ENCODE results near the gene PKN3.

The PKN3 gene

GRCh38 chr9:128657344-128657704, 45.0 kb upstream of the PKN3 start:
- TF ChIP-seq REST (IDR thresholded peaks at IDR 0.05; ENCODE audit: low read depth): no peak
- TF ChIP-seq CEBPB (IDR thresholded peaks at IDR 0.05): no peak
- no peak for TF ChIP-seq TCF12 (IDR thresholded peaks at IDR 0.05; ENCODE audit: low read depth)
- no peak for TF ChIP-seq TEAD4 (IDR thresholded peaks at IDR 0.05)
- TF ChIP-seq EGR1 (IDR thresholded peaks at IDR 0.05): no peak
- no peak for TF ChIP-seq NFIC (IDR thresholded peaks at IDR 0.05)
- no peak for TF ChIP-seq MAX (IDR thresholded peaks at IDR 0.05)
- TF ChIP-seq YY1 (IDR thresholded peaks at IDR 0.05; ENCODE audit: low read depth): no peak
- TF ChIP-seq RAD21 (IDR thresholded peaks at IDR 0.05; ENCODE audit: low read depth): no peak
- TF ChIP-seq ZBTB7A (IDR thresholded peaks at IDR 0.05; ENCODE audit: low read depth): no peak
- no peak for TF ChIP-seq FOXM1 (IDR thresholded peaks at IDR 0.05; ENCODE audit: borderline replicate concordance, low read depth)
- no peak for TF ChIP-seq TAF1 (IDR thresholded peaks at IDR 0.05; ENCODE audit: low read depth)
- TF ChIP-seq CREB1 (IDR thresholded peaks at IDR 0.05; ENCODE audit: low read depth): no peak
- no peak for TF ChIP-seq USF1 (IDR thresholded peaks at IDR 0.05)
- TF ChIP-seq EP300 (IDR thresholded peaks at IDR 0.05; ENCODE audit: borderline replicate concordance): no peak

GRCh38 chr9:128657796-128658195, 44.5 kb upstream of the PKN3 start:
- no peak for TF ChIP-seq TEAD4 (IDR thresholded peaks at IDR 0.05)
- no peak for TF ChIP-seq TAF1 (IDR thresholded peaks at IDR 0.05; ENCODE audit: low read depth)
- TF ChIP-seq FOXM1 (IDR thresholded peaks at IDR 0.05; ENCODE audit: borderline replicate concordance, low read depth): no peak
- TF ChIP-seq NFIC (IDR thresholded peaks at IDR 0.05): no peak
- no peak for TF ChIP-seq RAD21 (IDR thresholded peaks at IDR 0.05; ENCODE audit: low read depth)

- no peak for TF ChIP-seq EP300 (IDR thresholded peaks at IDR 0.05; ENCODE audit: borderline replicate concordance)
- no peak for TF ChIP-seq TCF12 (IDR thresholded peaks at IDR 0.05; ENCODE audit: low read depth)
- no peak for TF ChIP-seq MAX (IDR thresholded peaks at IDR 0.05)
- no peak for TF ChIP-seq FOXM1 (IDR thresholded peaks at IDR 0.05; ENCODE audit: borderline replicate concordance, low read depth)
- TF ChIP-seq NFIC (IDR thresholded peaks at IDR 0.05): no peak
- no peak for TF ChIP-seq RAD21 (IDR thresholded peaks at IDR 0.05; ENCODE audit: low read depth)
- TF ChIP-seq USF1 (IDR thresholded peaks at IDR 0.05): no peak
Measured at GRCh38 chr9:128669786-128670185, 32.5 kb upstream of the PKN3 start.

- TF ChIP-seq CEBPB (IDR thresholded peaks at IDR 0.05) (no peak), TAF1 (IDR thresholded peaks at IDR 0.05; ENCODE audit: low read depth) (no peak), REST (IDR thresholded peaks at IDR 0.05; ENCODE audit: low read depth) (no peak), NFIC (IDR thresholded peaks at IDR 0.05) (no peak), ZBTB7A (IDR thresholded peaks at IDR 0.05; ENCODE audit: low read depth) (no peak), YY1 (IDR thresholded peaks at IDR 0.05; ENCODE audit: low read depth) (no peak), FOXM1 (IDR thresholded peaks at IDR 0.05; ENCODE audit: borderline replicate concordance, low read depth) (no peak), TEAD4 (IDR thresholded peaks at IDR 0.05) (no peak), USF1 (IDR thresholded peaks at IDR 0.05) (no peak), EP300 (IDR thresholded peaks at IDR 0.05; ENCODE audit: borderline replicate concordance) (no peak), MAX (IDR thresholded peaks at IDR 0.05) (no peak), TCF12 (IDR thresholded peaks at IDR 0.05; ENCODE audit: low read depth) (no peak), CREB1 (IDR thresholded peaks at IDR 0.05; ENCODE audit: low read depth) (no peak), RAD21 (IDR thresholded peaks at IDR 0.05; ENCODE audit: low read depth) (no peak), EGR1 (IDR thresholded peaks at IDR 0.05) (no peak)
Measured at GRCh38 chr9:128675382-128675781, 26.9 kb upstream of the PKN3 start.

GRCh38 chr9:128677794-128678193, 24.5 kb upstream of the PKN3 start:
- TF ChIP-seq EGR1 (IDR thresholded peaks at IDR 0.05) (no peak), REST (IDR thresholded peaks at IDR 0.05; ENCODE audit: low read depth) (no peak), ZBTB7A (IDR thresholded peaks at IDR 0.05; ENCODE audit: low read depth) (no peak), EP300 (IDR thresholded peaks at IDR 0.05; ENCODE audit: borderline replicate concordance) (no peak), TAF1 (IDR thresholded peaks at IDR 0.05; ENCODE audit: low read depth) (no peak), CREB1 (IDR thresholded peaks at IDR 0.05; ENCODE audit: low read depth) (no peak), YY1 (IDR thresholded peaks at IDR 0.05; ENCODE audit: low read depth) (no peak), MAX (IDR thresholded peaks at IDR 0.05) (no peak), USF1 (IDR thresholded peaks at IDR 0.05) (no peak), TCF12 (IDR thresholded peaks at IDR 0.05; ENCODE audit: low read depth) (no peak), TEAD4 (IDR thresholded peaks at IDR 0.05) (no peak), NFIC (IDR thresholded peaks at IDR 0.05) (no peak), RAD21 (IDR thresholded peaks at IDR 0.05; ENCODE audit: low read depth) (no peak)
